ENCODE measurements around the gene SCGB1A1.

The SCGB1A1 gene

DNA sequence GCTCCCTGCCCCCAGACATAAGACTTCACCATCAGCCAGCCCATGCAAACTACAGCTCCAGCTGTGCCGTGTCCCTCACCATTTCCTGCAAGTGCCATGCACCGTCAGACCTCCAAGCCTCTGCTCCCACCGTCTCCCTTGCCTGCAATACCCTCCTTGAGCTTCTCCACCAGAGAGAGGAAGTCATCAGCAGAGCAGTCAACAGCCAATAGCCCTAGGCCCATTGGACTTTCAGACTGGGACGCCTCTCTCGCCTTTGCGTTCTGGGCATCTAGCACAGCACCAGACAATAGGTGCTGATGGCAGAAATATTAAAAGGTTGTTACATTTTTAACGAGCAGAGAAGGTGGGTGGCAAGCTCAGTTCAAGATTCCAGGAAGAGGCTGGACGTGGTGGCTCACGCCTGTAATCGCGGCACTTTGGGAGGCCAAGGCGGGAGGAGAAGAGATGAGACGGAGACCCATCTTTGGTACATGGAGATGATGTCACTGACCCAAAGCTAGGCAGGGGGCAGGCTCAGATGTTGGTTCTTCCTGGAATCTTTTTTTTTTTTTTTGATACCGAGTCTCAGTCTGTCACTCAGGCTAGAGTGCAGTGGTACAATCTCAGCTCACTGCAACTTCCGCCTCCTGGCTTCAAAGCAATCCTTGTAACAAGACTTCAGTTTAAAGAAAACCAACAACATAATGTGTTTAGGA lies 31.9 kb downstream of the SCGB1A1 start:
- no peak for DNase-seq

- DNase-seq: no peak
Measured at GRCh38 chr11:62451241-62451621, 32.4 kb downstream of the SCGB1A1 start.

DNA sequence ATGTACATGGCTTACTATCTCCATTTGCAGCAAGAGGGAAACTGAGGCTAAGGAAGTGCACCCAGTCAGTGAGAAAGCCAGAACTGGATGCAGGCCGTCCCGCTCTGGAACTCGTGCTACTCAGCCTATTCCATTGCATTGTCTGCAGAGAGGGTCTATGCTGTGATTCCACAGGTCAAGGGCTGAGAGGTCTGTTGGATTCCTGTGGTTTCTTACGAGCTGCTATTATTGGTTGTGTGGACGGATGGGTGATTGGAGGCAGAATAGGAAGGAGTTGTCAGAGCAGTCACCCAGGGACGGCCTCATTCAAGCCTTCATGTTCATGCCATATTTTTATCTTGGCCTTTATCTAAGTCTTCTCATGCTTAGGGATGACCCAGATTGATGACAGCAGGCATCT lies 33.4 kb downstream of the SCGB1A1 start:
- DNase-seq: no peak

DNA sequence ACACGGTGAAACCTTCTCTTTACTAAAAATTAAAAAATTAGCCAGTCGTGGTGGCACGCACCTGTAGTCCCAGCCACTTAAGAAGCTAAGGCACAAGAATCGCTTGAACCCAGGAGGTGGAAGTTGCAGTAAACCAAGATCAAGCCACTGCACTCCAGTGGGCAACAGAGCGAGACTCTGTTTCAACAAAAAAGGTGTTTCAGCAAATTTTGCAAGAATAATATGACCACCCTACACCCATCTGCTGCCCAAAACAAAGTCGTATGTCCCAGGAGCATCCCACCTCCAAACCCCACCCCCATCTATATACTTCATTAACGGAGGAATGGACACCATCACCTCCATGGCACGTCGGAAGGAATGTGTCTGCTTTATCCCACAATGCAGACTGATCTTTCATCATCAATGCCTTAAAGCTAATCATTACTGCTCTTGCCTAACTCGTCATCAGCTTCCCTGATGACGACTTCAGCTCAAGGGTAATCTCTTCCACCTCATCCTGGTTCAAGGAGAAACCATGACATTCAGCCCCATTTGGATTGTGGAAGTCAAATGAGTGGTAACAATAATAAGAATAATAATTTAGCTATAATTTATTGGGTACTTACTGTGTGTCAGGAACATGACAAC lies 34.1 kb downstream of the SCGB1A1 start:
- DNase-seq: no peak

DNA sequence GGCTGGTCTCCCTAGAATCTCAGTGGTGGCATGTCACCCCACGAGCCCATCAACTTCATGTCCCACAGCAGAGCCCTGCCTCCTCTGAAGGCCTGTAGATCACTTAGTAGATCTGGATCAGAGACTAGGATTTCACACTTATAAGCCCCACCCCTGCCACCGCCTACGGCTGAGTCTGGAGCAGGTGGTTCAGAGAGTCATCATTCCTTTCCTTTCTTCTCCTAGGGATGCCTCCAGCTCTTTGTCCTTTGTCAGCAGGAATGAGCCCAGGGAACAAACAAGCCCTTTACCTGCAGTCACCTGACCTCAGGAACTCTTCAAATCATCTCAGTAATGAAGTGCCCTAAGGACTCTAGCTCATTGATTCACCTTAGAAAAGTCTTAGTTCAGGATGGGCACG lies 37.8 kb downstream of the SCGB1A1 start:
- DNase-seq: no peak

GRCh38 chr11:62457478-62457877 lies 38.6 kb downstream of the SCGB1A1 start:
- no peak for DNase-seq

GRCh38 chr11:62458212-62459002 lies 39.6 kb downstream of the SCGB1A1 start:
- DNase-seq: no peak

DNA sequence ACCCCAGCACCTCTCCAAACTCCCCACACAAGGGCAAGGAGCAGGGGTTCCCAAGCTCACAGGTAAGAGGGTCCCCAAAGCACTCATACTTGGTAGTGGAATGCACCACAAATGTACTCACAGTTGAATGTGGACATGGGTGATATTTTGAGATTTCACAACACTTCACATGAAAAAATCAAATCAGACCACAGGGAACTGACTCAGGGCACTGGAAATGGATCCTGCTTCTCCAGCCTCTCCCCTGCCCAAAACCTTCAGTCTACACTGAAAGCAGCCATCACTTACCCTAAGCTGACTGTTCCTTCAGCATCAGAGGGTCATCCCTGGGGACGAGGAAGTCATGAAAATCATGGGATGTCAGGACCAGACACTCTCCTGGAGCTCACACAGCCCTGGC lies 40.2 kb downstream of the SCGB1A1 start:
- no peak for DNase-seq

DNA sequence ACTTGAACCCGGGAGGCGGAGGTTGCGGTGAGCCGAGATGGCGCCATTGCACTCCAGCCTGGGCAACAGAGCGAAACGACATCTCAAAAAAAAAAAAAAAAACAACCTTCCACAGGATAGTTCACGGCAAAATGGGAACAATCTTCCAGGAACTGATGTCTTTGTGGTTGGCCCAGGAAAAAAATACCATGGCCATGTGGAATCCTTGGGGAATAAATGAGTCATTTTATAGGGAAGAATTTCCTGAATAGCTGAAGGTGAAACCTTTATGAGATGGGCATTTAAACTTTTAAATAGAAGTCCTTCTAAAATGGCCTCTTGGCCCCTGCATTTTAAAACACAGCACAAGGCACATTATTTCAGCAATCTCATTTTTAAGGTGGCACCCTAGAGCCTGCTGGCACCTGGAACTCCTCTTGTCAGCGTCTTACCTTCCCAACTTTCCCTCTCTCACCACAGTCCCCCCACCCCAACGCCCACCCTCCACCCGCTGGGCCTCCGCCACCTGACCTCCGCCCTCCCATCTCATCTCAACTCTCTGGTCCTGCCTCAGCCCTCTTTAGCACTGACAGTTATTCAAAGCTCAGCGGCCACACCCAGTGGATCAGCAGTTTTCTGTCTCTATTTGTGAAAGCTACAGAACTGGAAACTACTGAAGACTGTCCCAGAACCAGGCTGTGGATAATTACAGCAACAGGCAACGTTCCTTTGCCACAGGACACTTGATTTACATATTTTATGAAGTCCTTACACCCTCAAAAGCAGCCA lies 43.1 kb downstream of the SCGB1A1 start:
- no peak for DNase-seq

- no peak for DNase-seq
Measured at GRCh38 chr11:62462508-62462892, 43.7 kb downstream of the SCGB1A1 start.

GRCh38 chr11:62463121-62463542 lies 44.3 kb downstream of the SCGB1A1 start:
- DNase-seq: no peak

GRCh38 chr11:62464655-62465054 lies 45.8 kb downstream of the SCGB1A1 start:
- DNase-seq: no peak

- no peak for DNase-seq
Measured at GRCh38 chr11:62466444-62466843, 47.6 kb downstream of the SCGB1A1 start.

- no peak for DNase-seq
Measured at GRCh38 chr11:62468577-62468976, 49.7 kb downstream of the SCGB1A1 start.

DNA sequence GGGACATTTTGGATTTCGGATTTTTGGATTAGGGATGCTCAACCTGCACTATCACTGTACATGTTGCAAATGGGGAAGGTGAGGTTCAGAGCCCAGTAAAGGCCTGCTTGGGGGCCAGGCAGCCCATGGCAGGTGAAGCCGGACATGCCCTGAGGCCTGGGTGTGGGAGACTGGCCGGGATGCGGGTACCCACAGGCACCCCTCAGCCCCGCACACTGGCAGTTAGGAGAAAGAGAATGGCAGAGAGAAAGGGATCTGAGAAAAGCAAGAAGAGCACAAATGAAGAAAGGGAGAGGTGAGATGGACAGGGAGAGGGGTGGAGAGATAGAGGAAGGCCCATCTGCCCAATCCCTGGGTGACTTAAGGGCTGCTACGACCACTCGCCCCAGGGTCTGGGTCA lies 52.8 kb downstream of the SCGB1A1 start:
- no peak for DNase-seq

- DNase-seq: no peak
Measured at GRCh38 chr11:62472063-62472884, 53.4 kb downstream of the SCGB1A1 start.
